Naive thymus-derived CD4-positive, alpha-beta T cell (primary cell): ENCODE data around the gene ACYP2. TPM values are rescaled to one million over a fixed set of nuclear protein-coding genes. Genes with fewer than 3 reads are reported as not detected.
"Not testable (repeated sequence)": the region's sequence is repeated elsewhere in the genome, so short reads cannot be mapped to it uniquely, and the experiment has no call there.

ENCODE experiments used
- ATAC-seq: fragments of 150-1000 bp; cut with Tn5 transposase; 2 replicates; pipeline ENCODE4 v1.10.0; 2021; ENCODE audit warnings: mild to moderate bottlenecking, moderate library complexity
- CTCF ChIA-PET: fragments of 350-600 bp; sonication (Branson Sonifier 250); formaldehyde crosslinking; loops from one replicate; lab custom pipeline; 2021; ENCODE audit warnings: antibody characterized with exemption; lab: Charles Lee
- POLR2A ChIA-PET: fragments of 350-600 bp; sonication (Branson Sonifier 250); formaldehyde crosslinking; loops from one replicate; lab custom pipeline; 2021; ENCODE audit warnings: antibody characterized with exemption, inconsistent platforms; lab: Charles Lee
- DNase-seq, 9 donors: peaks; one replicate each; pipeline versions ENCODE4 v3.0.0 to v3.0.0-alpha.2; 2020 to 2022; ENCODE audit warnings: mixed read lengths in 1 of 9
- H3K27ac ChIP-seq: one replicate; pipeline ENCODE4 v1.7.0; 2013; ENCODE audit warnings: mild to moderate bottlenecking, low read depth, low read length, moderate library complexity
- H3K27me3 ChIP-seq, 2 donors: one replicate each; pipeline ENCODE4 v1.7.0; 2013; ENCODE audit warnings: low read length in 2 of 2, mild to moderate bottlenecking in 2 of 2, moderate library complexity in 2 of 2; ENCODE audit not compliant: control insufficient read depth in 2 of 2, insufficient read depth in 2 of 2
- H3K36me3 ChIP-seq, 3 experiments: 1 replicate in 2 of 3; 2 replicates in 1 of 3; pipeline ENCODE4 v1.7.0; 2013; ENCODE audit warnings: low read length in 3 of 3, mild to moderate bottlenecking in 3 of 3, moderate library complexity in 1 of 3; ENCODE audit not compliant: insufficient read depth in 3 of 3, control insufficient read depth in 2 of 3
- H3K4me1 ChIP-seq, 2 donors: one replicate each; pipeline ENCODE4 v1.7.0; 2013; ENCODE audit warnings: low read length in 2 of 2, mild to moderate bottlenecking in 2 of 2, moderate library complexity in 1 of 2; ENCODE audit not compliant: control insufficient read depth in 2 of 2, insufficient read depth in 2 of 2
- H3K4me3 ChIP-seq: 2 replicates; pipeline ENCODE4 v1.7.0; 2013; ENCODE audit warnings: mild to moderate bottlenecking, low read length
- H3K9me3 ChIP-seq, 3 experiments: 1 replicate in 2 of 3; 2 replicates in 1 of 3; pipeline ENCODE4 v1.7.0; 2013; ENCODE audit warnings: low read length in 3 of 3; ENCODE audit not compliant: control insufficient read depth in 2 of 3
- H3K27ac Mint-ChIP-seq, 9 donors: one replicate each; pipeline ENCODE4 v1.8.0; 2020 to 2022; ENCODE audit warnings: mixed read lengths in 9 of 9, mild to moderate bottlenecking in 8 of 9, moderate library complexity in 5 of 9, inconsistent platforms in 2 of 9
- H3K27me3 Mint-ChIP-seq, 5 donors: one replicate each; pipeline ENCODE4 v1.8.0; 2021 to 2022; ENCODE audit warnings: mixed read lengths in 5 of 5, mild to moderate bottlenecking in 1 of 5
- H3K36me3 Mint-ChIP-seq, 5 donors: one replicate each; pipeline ENCODE4 v1.8.0; 2020 to 2022; ENCODE audit warnings: mixed read lengths in 5 of 5, mild to moderate bottlenecking in 3 of 5, inconsistent platforms in 1 of 5
- H3K4me1 Mint-ChIP-seq, 7 donors: one replicate each; pipeline ENCODE4 v1.8.0; 2020 to 2022; ENCODE audit warnings: mixed read lengths in 7 of 7, mild to moderate bottlenecking in 3 of 7, inconsistent platforms in 1 of 7
- H3K4me3 Mint-ChIP-seq, 10 donors: one replicate each; pipeline ENCODE4 v1.8.0; 2020 to 2022; ENCODE audit warnings: mild to moderate bottlenecking in 10 of 10, mixed read lengths in 10 of 10, moderate library complexity in 6 of 10, inconsistent platforms in 2 of 10
- H3K9me3 Mint-ChIP-seq, 11 donors: one replicate each; pipeline ENCODE4 v1.8.0; 2020 to 2022; ENCODE audit warnings: mixed read lengths in 11 of 11, mild to moderate bottlenecking in 4 of 11, inconsistent platforms in 1 of 11, moderate library complexity in 1 of 11
- intact Hi-C, 2 donors: fragments of 100-400 bp; cut with micrococcal nuclease; formaldehyde crosslinking; loops; one replicate each; pipeline ENCODE4 v1.15.1; 2023
- polyA plus RNA-seq, 2 donors: library from polyadenylated mRNA; unstranded; fragments of 300-500 nt; fragmentation: Illumina TruSeq; gene quantifications; one replicate each; pipeline ENCODE4 v1.2.3, GENCODE V29; 2021
- total RNA-seq, 6 experiments: library from RNA in 5 of 6; stranded (reverse) in 5 of 6; gene quantifications; 1 replicate in 5 of 6; 2 replicates in 1 of 6; pipeline ENCODE4 v1.2.3 and lab custom pipeline; 2021 to 2026

The ACYP2 gene
- total and polyA plus RNA-seq, 7 experiments from 2014 or later = 11.2 to 23.0 (median 15.6) TPM

GRCh38 chr2:54290356-54291025 is 175.1 kb downstream of the ACYP2 start:
- DNase-seq = no peak
- ATAC-seq = no peak
- H3K27ac ChIP-seq = no peak overlapping the region

DNA sequence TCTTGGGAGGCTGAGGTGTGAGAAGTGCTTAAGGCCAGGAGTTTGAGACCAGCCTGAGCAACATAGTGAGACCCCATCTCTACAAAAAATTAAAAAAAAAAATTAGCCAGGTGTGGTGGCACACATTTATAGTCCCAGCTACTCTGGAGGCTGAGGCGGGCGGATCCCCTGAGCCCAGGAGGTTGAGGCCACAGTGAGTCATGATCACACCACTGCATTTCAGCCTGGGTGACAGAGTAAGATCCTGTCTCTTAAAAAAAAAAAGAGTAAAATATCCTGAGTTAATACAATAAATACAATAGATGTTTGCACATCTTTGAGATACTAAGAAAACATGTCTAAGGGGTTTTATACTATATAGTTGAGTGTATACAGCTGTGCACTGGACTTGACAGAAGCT is 179.2 kb downstream of the ACYP2 start:
- CTCF ChIA-PET = not testable (repeated sequence)

More at GRCh38 chr2:54290356-54291025, 175.1 kb downstream of the ACYP2 start:
- no peak overlapping the region for H3K4me3 Mint-ChIP-seq
- ChIA-PET POLR2A (no interaction called here), CTCF (no interaction called here)
- intact Hi-C loops = no loop called here
- Histone ChIP-seq H3K9me3 (no peaks in the 10 kb centered on the region), H3K4me3 (no peak overlapping the region), H3K27me3 (no peaks in the 10 kb centered on the region), H3K4me1 (no peaks in the 10 kb centered on the region), H3K36me3 (no peaks in the 10 kb centered on the region)
- peaks cover 0 to 2% (median 0%) of the 10 kb centered on the region in 11 donors for H3K9me3 Mint-ChIP-seq
- no peaks in the 10 kb centered on the region for H3K27me3 Mint-ChIP-seq
- H3K36me3 Mint-ChIP-seq = peaks cover 0 to 17% (median 9%) of the 10 kb centered on the region in 5 donors
- H3K4me1 Mint-ChIP-seq = no peaks in the 10 kb centered on the region
- no peak overlapping the region for H3K27ac Mint-ChIP-seq

GRCh38 chr2:54295911-54296310 is 180.5 kb downstream of the ACYP2 start:
- DNase-seq (no peak), ATAC-seq (no peak)
- H3K27ac ChIP-seq = no peak overlapping the region
- H3K27me3 ChIP-seq = no peaks in the 10 kb centered on the region
- H3K36me3 ChIP-seq = no peaks in the 10 kb centered on the region
- no peak overlapping the region for H3K4me3 Mint-ChIP-seq
- no peak overlapping the region for H3K27ac Mint-ChIP-seq
- H3K4me1 ChIP-seq = no peaks in the 10 kb centered on the region
- H3K9me3 Mint-ChIP-seq = no peaks in the 10 kb centered on the region
- no peaks in the 10 kb centered on the region for H3K27me3 Mint-ChIP-seq
- CTCF ChIA-PET = interaction anchor here (0.6 kb wide), 1 partner anchor 21 kb away, joined by 3 read pairs; no protein-coding TSS in a partner anchor
- intact Hi-C loops = no loop called here
- no peaks in the 10 kb centered on the region for H3K9me3 ChIP-seq
- POLR2A ChIA-PET = no interaction called here
- peaks cover 0 to 8% (median 4%) of the 10 kb centered on the region in 5 donors for H3K36me3 Mint-ChIP-seq
- no peak overlapping the region for H3K4me3 ChIP-seq
- H3K4me1 Mint-ChIP-seq = no peaks in the 10 kb centered on the region

More for the DNA sequence above, 179.2 kb downstream of the ACYP2 start:
- H3K4me3 Mint-ChIP-seq, H3K9me3 ChIP-seq, H3K36me3 ChIP-seq, H3K4me3 ChIP-seq, POLR2A ChIA-PET, DNase-seq, H3K9me3 Mint-ChIP-seq, H3K4me1 Mint-ChIP-seq, H3K27ac ChIP-seq, intact Hi-C loops, H3K27me3 Mint-ChIP-seq, H3K4me1 ChIP-seq, ATAC-seq, H3K27me3 ChIP-seq, H3K27ac Mint-ChIP-seq, H3K36me3 Mint-ChIP-seq: not testable (repeated sequence)

DNA sequence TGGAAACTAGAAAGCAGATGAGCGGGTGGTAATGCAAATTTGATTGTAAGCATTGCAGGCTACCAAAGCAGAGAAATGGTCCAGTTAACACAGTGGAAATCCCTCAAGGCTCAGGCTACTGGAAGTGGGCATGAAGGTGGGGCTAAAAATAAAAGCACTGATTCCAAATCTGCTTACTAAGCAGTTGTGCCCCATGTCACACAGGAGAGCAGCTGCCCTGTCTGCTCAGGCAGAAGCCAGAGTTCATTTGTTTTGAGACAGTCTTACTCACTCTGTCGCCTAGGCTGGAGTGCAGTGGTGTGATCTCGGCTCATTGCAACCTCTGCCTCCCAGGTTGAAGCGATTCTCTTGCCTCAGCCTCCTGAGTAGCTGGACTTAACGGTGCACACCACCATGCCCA is 183.1 kb downstream of the ACYP2 start:
- intact Hi-C loops = no loop called here
- no peak for ATAC-seq
- Mint-ChIP-seq H3K27me3 (no peaks in the 10 kb centered on the region), H3K9me3 (peaks cover 0 to 1% (median 0%) of the 10 kb centered on the region in 11 donors), H3K36me3 (peaks cover 0 to 9% (median 6%) of the 10 kb centered on the region in 5 donors), H3K27ac (no peak overlapping the region), H3K4me3 (no peak overlapping the region), H3K4me1 (no peaks in the 10 kb centered on the region)
- no peaks in the 10 kb centered on the region for H3K9me3 ChIP-seq
- H3K27me3 ChIP-seq = no peaks in the 10 kb centered on the region
- H3K27ac ChIP-seq = no peak overlapping the region
- H3K4me3 ChIP-seq = no peak overlapping the region
- ChIA-PET CTCF (no interaction called here), POLR2A (no interaction called here)
- H3K36me3 ChIP-seq = no peaks in the 10 kb centered on the region
- H3K4me1 ChIP-seq = no peaks in the 10 kb centered on the region
- DNase-seq = no peak

GRCh38 chr2:54303631-54304030 is 188.2 kb downstream of the ACYP2 start:
- no peaks in the 10 kb centered on the region for H3K36me3 ChIP-seq
- no peaks in the 10 kb centered on the region for H3K9me3 ChIP-seq
- intact Hi-C loops = no loop called here
- no peak overlapping the region for H3K4me3 ChIP-seq
- no peak overlapping the region for H3K27ac ChIP-seq
- H3K9me3 Mint-ChIP-seq = peaks cover 0 to 1% (median 0%) of the 10 kb centered on the region in 11 donors
- H3K4me1 Mint-ChIP-seq = no peaks in the 10 kb centered on the region
- no peaks in the 10 kb centered on the region for H3K27me3 Mint-ChIP-seq
- no peak overlapping the region for H3K4me3 Mint-ChIP-seq
- DNase-seq (no peak), ATAC-seq (no peak)
- no peaks in the 10 kb centered on the region for H3K4me1 ChIP-seq
- H3K36me3 Mint-ChIP-seq = peaks cover 0 to 15% (median 6%) of the 10 kb centered on the region in 5 donors
- H3K27me3 ChIP-seq = no peaks in the 10 kb centered on the region
- ChIA-PET POLR2A (no interaction called here), CTCF (no interaction called here)
- H3K27ac Mint-ChIP-seq = no peak overlapping the region

- no peaks in the 10 kb centered on the region for H3K4me1 ChIP-seq
- no peaks in the 10 kb centered on the region for H3K9me3 ChIP-seq
- DNase-seq (no peak), ATAC-seq (no peak)
- no peaks in the 10 kb centered on the region for H3K27me3 ChIP-seq
- POLR2A ChIA-PET = no interaction called here
- Mint-ChIP-seq H3K4me1 (no peaks in the 10 kb centered on the region), H3K27me3 (peaks cover 0 to 5% (median 0%) of the 10 kb centered on the region in 5 donors), H3K36me3 (peaks cover 0 to 7% (median 0%) of the 10 kb centered on the region in 5 donors), H3K4me3 (no peak overlapping the region), H3K9me3 (peaks cover 0 to 1% (median 0%) of the 10 kb centered on the region in 11 donors), H3K27ac (no peak overlapping the region)
- intact Hi-C loops = no loop called here
- no peak overlapping the region for H3K27ac ChIP-seq
- no peak overlapping the region for H3K4me3 ChIP-seq
- CTCF ChIA-PET = no interaction called here
- H3K36me3 ChIP-seq = no peaks in the 10 kb centered on the region
These were observed 191.1 kb downstream of the ACYP2 start for GRCh38 chr2:54306556-54306955.

DNA sequence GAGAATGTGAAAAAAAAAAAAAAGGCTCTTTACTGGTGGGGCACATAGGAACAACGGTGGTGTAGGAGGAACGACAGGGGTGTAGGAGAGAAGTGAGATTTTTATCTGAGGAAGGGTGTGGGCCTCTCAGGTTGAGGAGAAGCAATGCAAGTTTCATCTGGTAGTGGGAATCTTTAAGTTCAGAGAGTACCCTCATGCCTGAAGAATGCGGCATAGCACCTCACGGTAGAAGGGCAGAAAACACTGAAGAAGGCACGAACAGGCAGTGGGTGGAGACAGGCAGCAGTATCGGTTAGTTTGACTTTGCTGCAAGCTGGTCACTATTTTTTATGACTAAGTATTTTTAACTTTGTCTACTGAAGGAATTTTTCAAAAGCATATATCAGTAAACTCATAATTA is 192.8 kb downstream of the ACYP2 start:
- CTCF ChIA-PET = no interaction called here
- Histone ChIP-seq H3K36me3 (no peaks in the 10 kb centered on the region), H3K9me3 (no peaks in the 10 kb centered on the region), H3K4me3 (no peak overlapping the region), H3K27me3 (no peaks in the 10 kb centered on the region), H3K4me1 (no peaks in the 10 kb centered on the region), H3K27ac (no peak overlapping the region)
- no peak for ATAC-seq
- intact Hi-C loops = no loop called here
- H3K4me3 Mint-ChIP-seq = no peak overlapping the region
- DNase-seq = no peak
- POLR2A ChIA-PET = interaction anchor here (1.1 kb wide), 1 partner anchor 12 kb away, joined by 4 read pairs; no protein-coding TSS in a partner anchor
- peaks cover 0 to 7% (median 0%) of the 10 kb centered on the region in 5 donors for H3K36me3 Mint-ChIP-seq
- H3K27me3 Mint-ChIP-seq = peaks cover 0 to 5% (median 0%) of the 10 kb centered on the region in 5 donors
- H3K9me3 Mint-ChIP-seq = no peaks in the 10 kb centered on the region
- no peak overlapping the region for H3K27ac Mint-ChIP-seq
- no peaks in the 10 kb centered on the region for H3K4me1 Mint-ChIP-seq
